ENCODE measurements around the gene NOX3.
"Not testable (repeated sequence)": the region's sequence is repeated elsewhere in the genome, so short reads cannot be mapped to it uniquely, and the experiment has no call there.

Gene NOX3

GRCh38 chr6:155472886-155473285 lies 17.2 kb upstream of the NOX3 start:
- TF ChIP-seq CTCF (IDR thresholded peaks at IDR 0.05; ENCODE audit: extremely low read depth, insufficient read depth, missing control alignments): no peak
- no peak for DNase-seq (ENCODE audit: low spot score)
- in situ Hi-C loops (cut with MboI; ENCODE audit: low pct_unique_long_range_greater_than_20kb, low sequenced_read_pairs, unreplicated experiment): no loop called here

- in situ Hi-C loops (cut with MboI; ENCODE audit: low pct_unique_long_range_greater_than_20kb, low sequenced_read_pairs, unreplicated experiment); DNase-seq (ENCODE audit: low spot score): not testable (repeated sequence)
Observed at GRCh38 chr6:155470979-155471616, 15.5 kb upstream of the NOX3 start.

GRCh38 chr6:155468543-155468942 lies 12.9 kb upstream of the NOX3 start:
- DNase-seq (ENCODE audit: low spot score); in situ Hi-C loops (cut with MboI; ENCODE audit: low pct_unique_long_range_greater_than_20kb, low sequenced_read_pairs, unreplicated experiment): not testable (repeated sequence)

- TF ChIP-seq CTCF (IDR thresholded peaks at IDR 0.05; ENCODE audit: extremely low read depth, insufficient read depth, missing control alignments): no peak
- DNase-seq (ENCODE audit: low spot score): no peak
- in situ Hi-C loops (cut with MboI; ENCODE audit: low pct_unique_long_range_greater_than_20kb, low sequenced_read_pairs, unreplicated experiment): no loop called here
Observed at GRCh38 chr6:155466539-155466938, 10.9 kb upstream of the NOX3 start.

- TF ChIP-seq CTCF (IDR thresholded peaks at IDR 0.05; ENCODE audit: extremely low read depth, insufficient read depth, missing control alignments): no peak
- no peak for DNase-seq (ENCODE audit: low spot score)
- in situ Hi-C loops (cut with MboI; ENCODE audit: low pct_unique_long_range_greater_than_20kb, low sequenced_read_pairs, unreplicated experiment): no loop called here
Observed at GRCh38 chr6:155461556-155461955, 5.9 kb upstream of the NOX3 start.

GRCh38 chr6:155454471-155454870 lies 1.2 kb downstream of the NOX3 start:
- TF ChIP-seq CTCF (IDR thresholded peaks at IDR 0.05; ENCODE audit: extremely low read depth, insufficient read depth, missing control alignments): no peak

GRCh38 chr6:155454008-155454407 lies 1.6 kb downstream of the NOX3 start:
- TF ChIP-seq CTCF (IDR thresholded peaks at IDR 0.05; ENCODE audit: extremely low read depth, insufficient read depth, missing control alignments): no peak
- in situ Hi-C loops (cut with MboI; ENCODE audit: low pct_unique_long_range_greater_than_20kb, low sequenced_read_pairs, unreplicated experiment): no loop called here
- no peak for DNase-seq (ENCODE audit: low spot score)

More at GRCh38 chr6:155454471-155454870, 1.2 kb downstream of the NOX3 start:
- no peak for DNase-seq (ENCODE audit: low spot score)
- in situ Hi-C loops (cut with MboI; ENCODE audit: low pct_unique_long_range_greater_than_20kb, low sequenced_read_pairs, unreplicated experiment): no loop called here

- in situ Hi-C loops (cut with MboI; ENCODE audit: low pct_unique_long_range_greater_than_20kb, low sequenced_read_pairs, unreplicated experiment): no loop called here
- DNase-seq (ENCODE audit: low spot score): no peak
- no peak for TF ChIP-seq CTCF (IDR thresholded peaks at IDR 0.05; ENCODE audit: extremely low read depth, insufficient read depth, missing control alignments)
Observed at GRCh38 chr6:155452576-155452975, 3.1 kb downstream of the NOX3 start.

GRCh38 chr6:155451530-155451929 lies 4.1 kb downstream of the NOX3 start:
- DNase-seq (ENCODE audit: low spot score); in situ Hi-C loops (cut with MboI; ENCODE audit: low pct_unique_long_range_greater_than_20kb, low sequenced_read_pairs, unreplicated experiment): not testable (repeated sequence)
